GM21619 (cell line): Measurements from ENCODE around the gene BMP2K.

ENCODE experiments used
- ATAC-seq: cut with Tn5 transposase; IDR thresholded peaks from one replicate; pipeline ENCODE4 v1.9.1; 2021; ENCODE audit not compliant: unreplicated experiment

The BMP2K gene

DNA sequence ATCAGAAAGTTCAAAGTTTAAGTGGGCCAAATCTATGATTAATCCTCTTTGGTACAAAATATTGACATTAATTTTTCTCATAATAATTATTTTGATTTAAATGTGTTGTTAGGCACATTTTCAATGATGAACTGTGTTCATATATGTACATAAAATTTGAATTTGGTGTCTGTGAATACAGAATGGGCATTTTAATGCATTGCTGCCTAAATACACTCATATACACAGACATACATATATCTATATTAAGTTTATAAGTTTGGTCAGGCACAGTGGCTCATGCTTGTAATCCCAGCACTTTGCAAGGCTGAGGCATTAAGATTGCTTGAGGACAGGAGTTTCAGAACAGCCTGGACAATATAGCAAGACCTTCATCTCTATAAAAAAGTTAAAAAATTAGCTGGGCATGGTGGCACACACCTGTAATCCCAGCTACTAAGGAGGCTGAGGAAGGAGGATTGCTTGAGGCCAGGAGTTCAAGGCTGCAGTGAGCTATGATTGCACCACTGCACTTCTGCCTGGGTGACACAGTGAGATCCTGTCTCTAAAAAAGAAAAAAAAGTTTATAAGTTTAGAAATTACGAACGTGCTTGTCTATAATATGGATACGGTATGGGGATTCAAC, 12.3 kb upstream of the BMP2K start:
- ATAC-seq: no peak

DNA sequence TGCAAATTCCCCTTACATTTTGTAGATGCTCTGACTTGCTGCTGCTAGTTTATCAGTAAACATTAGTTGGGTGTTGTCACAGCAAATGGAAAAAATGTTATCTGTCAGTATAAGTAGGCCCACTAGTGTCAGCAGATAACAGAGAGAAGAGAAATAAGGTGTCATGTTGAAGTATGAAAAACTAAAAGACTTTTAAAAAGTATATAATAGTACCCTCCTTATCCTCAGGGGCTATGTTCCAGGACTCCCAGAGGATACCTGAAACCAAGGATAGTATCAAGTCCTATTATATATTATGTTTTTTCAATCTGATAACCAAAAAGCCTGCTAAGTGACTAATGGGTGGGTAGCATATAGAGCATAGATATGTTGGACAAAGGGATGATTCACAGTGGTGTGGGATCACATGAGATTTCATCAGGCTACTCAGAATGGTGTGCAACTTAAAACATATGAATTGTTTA, 11.6 kb upstream of the BMP2K start:
- no peak for ATAC-seq

DNA sequence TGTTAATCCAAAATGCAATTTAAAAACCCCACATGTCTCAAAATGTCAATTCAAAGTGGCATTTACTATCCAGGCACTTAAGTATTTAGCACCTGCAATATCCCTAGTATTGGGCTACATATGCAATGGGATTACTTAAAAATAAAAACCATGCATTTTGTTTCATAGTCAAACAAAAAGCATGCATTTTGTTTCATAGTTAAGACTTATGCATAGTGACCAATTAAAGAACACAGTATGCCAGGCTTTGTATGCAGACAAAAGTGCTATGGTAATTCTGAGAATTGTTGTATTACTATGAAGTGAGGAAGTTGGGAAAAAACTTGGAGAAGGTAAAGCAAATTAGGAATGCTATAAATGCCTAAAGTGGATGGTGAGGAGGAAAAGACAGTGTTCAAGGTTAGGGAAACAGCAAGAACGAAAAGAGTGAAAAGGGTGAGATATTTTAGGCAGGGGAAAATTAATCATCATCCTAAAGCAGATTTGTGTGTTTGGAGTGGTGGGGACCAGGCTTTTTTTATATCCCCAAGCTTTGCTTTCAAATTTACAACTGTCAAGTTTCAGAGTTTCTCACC, 10.6 kb upstream of the BMP2K start:
- ATAC-seq: no peak

DNA sequence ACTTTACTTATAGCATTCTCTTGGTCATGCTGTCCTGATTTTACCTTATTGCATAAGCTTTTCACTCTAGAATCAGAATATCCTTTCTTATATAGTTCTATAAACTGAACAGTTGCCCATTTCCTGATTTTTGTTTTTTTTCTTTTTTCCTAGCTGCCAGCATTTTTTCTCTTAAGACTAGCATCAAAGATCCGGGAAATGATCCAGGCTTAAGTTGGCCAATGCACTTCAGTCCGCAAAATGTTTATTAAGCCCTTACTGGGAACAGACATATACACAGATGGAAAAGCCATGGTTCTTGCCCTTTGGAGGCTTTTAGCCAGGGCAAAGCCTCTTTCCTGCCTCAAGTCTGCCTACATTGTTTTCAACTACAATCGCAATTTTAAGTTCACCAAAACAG, 10.1 kb upstream of the BMP2K start:
- no peak for ATAC-seq

DNA sequence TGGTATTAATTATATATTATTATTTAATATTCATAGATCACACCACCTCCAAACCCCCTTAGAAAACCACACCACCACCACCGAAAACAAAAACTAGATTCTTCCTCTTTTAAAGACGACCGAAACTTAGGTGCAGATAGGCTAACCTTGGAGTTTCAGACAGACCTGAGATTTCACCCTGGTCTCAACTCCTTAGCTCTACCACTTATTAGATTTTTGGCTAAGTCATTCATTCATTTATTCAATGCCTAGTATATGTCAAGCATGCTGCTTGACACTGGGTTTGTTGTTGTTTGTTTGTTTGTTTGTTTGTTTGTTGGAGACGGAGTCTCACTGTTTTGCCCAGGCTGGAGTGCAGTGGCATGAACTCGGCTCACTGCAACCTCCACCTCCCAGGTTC, 9.5 kb upstream of the BMP2K start:
- peak; percentile 90 for ATAC-seq

DNA sequence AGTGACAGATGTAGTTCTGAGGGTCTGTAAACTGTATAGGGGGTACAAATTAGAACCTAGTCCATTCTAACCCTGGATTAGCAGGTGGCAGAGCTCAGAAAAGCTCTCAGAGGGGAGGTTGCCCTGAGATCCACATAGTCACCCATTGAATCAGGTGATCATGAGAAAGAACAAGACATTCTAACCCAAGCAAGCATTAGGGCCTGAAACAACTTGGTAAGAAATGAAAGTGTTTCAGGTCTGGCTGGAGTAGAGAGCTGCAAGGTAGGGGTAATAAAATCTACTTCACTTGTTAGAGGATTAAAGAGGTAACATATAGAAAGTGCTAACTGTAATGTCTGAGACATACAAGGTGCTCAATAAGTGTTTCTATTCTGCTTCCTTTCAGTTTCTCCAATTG, 8.8 kb upstream of the BMP2K start:
- peak; percentile 58 for ATAC-seq

DNA sequence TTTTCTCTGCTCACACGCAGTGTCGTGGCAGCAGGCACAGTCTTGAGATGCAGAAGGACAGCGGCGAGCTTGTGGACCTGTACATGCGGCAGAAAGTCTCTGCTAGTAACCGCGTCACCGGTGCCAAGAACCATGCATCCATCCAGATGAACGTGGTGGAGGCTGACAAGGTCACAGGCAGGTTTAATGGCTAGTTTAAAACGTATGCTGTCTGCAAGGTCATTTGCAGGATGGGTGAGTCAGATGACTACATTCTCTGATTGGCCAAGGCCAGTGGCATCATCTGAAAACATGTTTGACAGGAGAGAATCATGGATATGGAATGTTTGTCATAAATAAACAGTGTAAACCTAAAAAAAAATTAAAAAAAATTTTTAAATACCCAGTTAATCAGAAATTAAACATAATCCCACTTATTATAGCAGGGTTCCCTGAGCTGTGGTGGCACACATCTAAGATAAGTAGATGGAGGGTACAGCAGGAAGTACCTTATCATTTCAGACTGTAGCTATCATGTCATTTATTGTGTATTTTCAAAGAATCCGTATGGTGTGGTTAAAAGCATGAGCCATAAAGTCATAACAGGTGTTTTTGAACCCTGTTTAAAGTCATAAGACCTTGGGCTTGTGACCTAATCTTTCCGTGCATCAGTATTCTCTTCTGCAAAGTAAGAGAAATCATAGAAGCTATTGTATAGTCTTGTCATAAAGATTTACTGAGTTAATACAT, 7.5 kb upstream of the BMP2K start:
- ATAC-seq: no peak

DNA sequence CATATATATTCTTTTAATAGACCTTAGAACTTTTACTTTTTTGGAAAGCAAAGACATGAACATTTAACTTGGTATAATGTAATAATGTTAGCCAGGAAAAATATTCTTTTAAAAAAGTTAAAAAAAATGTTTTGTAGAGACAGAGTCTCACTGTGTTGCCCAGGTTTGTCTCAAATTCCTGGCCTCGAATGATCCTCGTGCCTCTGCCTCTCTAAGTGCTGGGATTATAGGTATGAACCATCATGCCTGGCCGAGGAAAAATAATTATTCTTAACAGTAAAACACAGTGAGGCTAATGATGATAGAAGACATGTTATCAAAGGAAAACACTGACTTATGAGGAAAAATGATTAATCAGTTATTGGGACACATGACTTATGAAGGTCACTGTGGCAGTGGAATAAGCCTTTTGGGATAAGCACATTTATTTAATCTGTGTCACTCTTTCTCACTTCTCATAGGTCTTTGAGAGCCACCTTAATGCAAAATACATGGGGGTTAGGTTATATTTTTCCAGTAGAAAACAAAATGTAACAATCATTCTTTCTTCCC, 6.0 kb upstream of the BMP2K start:
- ATAC-seq: no peak

DNA sequence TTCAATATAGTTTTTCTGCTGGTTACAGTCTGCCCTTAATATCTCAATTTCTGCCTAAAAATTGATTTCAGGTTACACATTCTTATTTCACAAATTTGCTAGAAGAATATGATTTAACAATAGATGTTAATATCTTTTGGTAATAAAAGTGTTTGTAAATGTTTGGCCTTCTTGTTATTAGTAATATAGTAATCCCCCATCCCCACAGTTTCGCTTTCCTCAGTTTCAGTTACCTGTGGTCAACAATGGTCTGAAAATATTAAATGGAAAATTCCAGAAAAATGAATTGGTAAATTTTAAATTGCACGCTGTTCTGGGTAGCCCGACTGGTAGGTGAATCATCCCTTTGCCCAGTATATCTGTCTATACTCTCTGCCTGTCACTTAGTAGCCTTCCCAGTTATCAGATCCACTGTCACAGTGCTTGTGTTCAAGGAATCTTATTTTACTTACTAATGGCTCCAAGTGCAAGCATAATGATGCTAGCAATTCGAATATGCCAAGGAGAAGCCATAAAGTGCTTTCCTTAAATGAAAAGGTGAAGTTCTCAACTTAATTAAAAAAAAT, 3.5 kb upstream of the BMP2K start:
- ATAC-seq: no peak

DNA sequence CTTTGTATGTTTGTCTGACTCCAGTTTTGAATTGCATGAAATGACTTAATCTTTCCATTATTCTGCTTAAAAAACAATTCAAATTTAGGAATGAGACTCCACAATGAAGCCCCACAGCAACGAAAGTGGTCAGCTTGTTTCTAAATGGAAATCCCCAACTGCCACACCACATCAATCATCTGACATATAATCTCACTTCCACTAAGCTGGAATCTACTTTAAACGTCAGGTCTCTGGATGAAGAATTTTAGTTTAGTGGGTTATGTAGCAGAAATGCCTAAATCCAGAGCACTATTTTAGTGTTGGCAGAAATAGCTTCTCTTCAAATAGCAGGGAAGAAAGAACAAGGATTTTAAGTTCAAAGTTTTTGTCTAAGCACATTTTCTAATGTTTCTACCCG, 1.7 kb upstream of the BMP2K start:
- no peak for ATAC-seq

DNA sequence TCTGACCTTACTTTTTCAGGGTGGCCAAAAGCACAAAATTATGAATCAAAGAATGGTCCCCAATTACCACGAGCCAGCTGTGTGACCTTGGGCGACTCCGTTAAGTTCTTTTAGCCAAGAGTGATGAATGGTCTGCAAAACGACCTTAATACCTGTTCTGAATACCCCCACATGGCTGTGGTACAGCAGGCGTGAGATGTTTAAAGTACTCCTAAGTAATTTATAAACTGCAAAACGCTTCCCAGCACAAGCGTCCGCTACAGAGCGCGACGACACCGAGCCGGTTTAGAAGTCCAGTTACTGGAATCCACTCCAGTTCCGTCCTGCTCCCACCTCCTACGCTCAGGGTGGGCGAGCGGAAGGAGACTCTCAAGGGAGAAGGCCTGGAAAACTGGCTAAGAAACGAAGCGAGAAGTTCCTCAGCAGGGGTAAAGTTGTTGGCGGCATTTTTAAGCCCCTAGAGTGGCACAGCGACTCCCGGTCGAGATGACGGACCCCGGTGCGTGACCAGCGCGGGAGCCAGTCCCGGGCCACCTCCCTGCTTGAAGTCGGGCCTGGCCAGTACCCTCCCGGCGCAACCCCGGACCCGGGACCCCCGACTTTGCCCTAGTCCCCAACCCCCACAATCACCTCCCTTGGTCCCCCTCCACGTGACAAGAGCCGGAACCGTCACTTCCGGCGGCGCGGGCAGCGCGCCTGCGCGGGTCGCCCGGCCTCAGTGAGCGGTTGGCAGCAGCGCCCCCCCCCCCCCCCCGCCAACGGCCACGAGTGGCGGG, 659 bp upstream of the BMP2K start:
- peak; percentile 53 for ATAC-seq

DNA sequence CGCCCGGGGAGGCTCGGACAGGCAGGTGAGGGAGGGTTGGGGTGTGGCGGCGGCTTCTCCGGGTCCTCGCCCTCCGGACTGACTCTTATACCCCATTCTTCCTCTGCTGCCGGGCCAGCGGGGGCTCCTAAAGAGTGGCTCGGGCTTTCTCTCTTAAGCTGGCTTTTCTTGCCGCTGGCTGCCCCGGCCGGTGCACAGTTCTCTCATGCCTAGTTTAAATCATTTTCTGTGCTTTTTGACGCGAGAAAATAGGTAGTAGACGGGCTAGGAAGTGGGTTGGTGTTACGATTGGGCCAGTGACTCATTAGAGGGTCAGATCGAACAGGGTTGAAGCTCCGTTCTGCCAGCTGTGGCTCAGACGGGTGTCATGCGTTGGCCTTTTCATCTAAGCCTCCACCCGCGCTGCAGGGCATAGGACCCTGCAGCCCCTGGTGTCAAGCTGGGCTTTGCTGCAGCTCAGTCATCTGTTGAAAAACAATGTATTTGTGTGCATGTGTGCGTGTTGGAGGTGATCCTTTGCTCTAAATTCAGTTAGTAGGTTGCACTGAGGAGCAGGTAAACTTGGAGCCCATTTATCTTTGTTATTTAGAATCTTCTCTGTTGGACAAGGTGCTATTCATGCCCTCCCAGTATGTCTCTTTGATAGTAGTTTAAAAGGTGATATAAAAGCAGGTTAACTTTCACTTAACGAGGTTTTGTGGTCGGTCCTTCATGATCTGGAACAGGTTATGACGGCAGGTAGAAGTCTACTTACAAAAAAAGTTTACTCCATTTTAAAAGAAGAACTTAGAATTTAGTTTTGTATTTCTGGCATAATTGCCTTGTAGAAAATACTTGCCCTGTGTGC, 802 bp downstream of the BMP2K start:
- peak; percentile 26 for ATAC-seq

DNA sequence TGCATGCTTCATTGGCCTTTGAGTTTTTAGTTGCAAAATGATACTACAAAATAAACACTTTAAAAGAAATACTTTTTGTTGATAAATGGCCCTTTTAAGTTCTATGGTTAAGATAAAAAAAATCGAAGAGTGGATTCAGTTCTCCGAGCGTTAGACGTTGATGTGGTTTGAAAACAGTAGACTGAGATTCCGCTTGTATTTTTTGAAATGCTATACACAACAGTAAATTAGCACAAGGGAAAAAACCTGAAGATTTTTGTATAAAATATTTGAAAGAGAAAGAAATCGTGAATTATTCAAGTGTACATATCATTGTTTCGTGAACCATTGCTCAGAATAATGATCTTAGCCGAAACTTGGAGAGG, 1.4 kb downstream of the BMP2K start:
- ATAC-seq: no peak

DNA sequence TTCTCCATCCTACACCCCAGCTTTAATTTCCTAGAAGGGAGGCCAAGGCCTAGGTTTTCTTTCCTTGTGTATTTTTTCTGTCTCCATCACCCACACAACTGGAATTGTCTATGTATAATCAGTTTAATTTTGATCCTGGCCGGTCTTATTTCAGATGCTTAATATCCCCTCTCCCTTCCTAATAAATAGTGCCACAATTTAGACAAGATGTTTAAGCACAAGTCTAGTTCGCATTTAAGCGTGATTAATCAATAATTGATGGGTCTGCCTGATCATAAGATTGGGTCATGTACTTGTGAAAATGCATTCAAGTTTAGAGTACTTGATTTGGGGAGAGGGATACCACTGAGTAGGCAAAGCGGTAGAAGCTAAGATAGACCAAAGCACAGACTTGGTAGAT, 2.4 kb downstream of the BMP2K start:
- ATAC-seq: no peak

DNA sequence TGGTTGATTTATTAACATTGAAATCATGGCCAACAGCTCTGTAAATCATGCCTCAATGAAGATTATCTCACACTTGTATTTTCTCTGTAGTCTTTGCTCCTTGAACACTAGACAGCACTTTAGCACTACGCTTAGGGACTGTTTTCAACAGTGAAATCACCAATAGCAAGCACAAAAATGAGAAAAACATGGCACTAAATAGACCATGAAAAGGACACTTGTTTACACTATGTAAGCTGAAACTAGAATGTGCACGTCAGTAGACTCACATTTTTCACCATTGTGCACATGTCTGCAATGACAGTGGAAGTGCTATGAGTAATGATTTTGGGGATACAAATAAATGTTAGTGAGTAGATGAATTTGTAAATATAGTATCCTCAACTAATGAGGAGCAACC, 3.1 kb downstream of the BMP2K start:
- no peak for ATAC-seq

DNA sequence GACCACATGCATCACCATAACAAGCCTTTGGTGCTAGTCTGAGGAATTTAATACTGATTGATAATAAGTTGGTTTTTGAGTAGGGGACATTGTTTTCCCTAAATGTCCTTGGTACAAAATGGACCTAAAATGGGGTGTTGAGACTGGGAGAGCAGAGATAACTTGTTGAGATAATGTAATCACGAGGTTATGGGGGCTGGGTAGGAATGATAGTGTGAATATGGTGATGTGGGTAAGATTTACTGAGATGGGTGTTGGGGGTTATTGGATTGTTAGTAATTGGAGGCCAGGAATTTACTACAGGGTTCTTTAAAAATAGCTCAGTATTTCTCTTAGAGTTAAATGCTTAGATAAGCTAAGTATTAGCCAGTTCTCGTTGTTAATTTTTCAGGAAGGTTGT, 3.9 kb downstream of the BMP2K start:
- no peak for ATAC-seq

DNA sequence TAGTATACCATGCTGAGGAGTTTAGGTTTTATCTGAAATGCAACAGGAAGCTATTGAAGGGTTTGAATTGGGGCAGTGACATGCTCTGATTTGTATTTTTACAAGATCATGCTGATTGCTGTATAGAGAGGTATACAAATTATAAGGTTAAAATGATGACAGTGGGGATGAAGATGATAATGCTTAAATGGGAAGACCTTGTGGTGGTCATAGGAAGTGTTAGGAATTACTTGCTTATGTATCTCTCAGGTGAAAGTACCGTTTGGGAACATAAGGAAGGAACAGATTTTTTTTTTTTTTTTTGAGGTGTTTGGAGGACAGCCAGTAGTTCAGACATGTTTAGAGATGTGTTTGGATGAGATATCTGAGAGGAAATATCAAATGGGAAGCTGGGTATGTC, 5.0 kb downstream of the BMP2K start:
- ATAC-seq: no peak

DNA sequence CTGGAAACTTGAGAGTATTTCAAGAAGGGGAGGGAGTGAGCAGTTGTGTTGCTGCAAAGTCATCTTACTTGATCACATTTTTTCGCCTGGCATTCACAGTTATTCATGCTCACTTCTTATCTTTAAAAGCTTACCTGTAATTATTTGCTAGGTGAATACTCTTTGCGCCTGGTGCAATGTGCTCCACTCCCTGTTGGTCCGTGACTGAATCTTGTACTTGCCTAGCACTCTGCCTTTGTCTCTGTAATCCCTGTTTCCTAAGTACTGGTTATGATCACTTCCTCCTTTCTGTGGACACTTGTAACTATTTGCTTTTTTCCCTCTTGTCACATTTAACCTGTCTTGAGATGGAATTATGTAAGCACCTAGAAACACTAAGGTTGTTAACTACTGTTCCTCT, 5.8 kb downstream of the BMP2K start:
- no peak for ATAC-seq

DNA sequence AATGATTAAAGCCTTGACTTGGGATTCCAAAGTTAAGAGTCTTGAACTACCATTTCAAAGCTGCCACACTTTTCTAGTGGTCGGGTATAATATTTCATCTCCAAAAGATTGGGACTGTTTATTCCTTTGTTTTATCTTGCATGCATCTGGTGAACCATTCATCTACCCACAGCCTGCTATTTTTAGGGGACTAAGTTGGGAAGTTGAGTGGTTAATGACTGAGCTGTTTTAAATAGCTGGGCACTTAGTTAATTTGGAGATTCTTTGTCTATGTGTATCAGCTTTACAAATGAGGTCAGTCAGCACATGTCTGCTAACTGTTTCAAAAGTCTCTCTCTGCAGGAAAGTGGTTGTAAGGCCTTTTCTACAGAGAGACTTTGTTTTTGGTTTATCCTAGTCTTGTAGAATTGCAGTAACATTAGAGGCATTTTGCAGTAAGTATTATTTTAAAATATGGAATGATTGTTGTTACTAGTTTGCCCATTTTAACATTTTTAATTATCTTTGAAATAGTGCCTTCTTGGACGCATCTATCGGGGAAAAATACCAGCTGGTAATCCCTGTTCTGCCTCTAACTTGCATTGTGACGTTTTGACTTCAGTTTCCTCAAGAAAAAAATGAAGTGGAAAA, 8.2 kb downstream of the BMP2K start:
- no peak for ATAC-seq
